Activated T-helper 2 cell treated with anti-CD3 and anti-CD28 coated beads, Interferon-gamma antibody, Interleukin-2, Interleukin-4, amounts not matched to agents 10 μg/mL and 5 μg/mL and 100 μg/mL, durations not matched to agents 14 hours and 24 hours and 36 hours (primary cell): Measurements from ENCODE around the gene PITX1. TPM values are rescaled to one million over a fixed set of nuclear protein-coding genes. Genes with fewer than 3 reads are reported as not detected.
A peak's percentile ranks its signal among the peaks of the same experiment; 100 is the strongest.
"Not testable (repeated sequence)": the region's sequence is repeated elsewhere in the genome, so short reads cannot be mapped to it uniquely, and the experiment has no call there.

ENCODE experiments used
- DNase-seq: peaks from one replicate; pipeline ENCODE4 v3.0.0; 2021; ENCODE audit warnings: low spot score
- H3K27ac Mint-ChIP-seq: one replicate; pipeline ENCODE4 v1.8.0; 2021; ENCODE audit warnings: mixed read lengths
- H3K27me3 Mint-ChIP-seq: one replicate; pipeline ENCODE4 v1.8.0; 2021; ENCODE audit warnings: low read depth, mixed read lengths
- H3K36me3 Mint-ChIP-seq: one replicate; pipeline ENCODE4 v1.8.0; 2021; ENCODE audit warnings: low read depth, mixed read lengths
- H3K4me1 Mint-ChIP-seq: one replicate; pipeline ENCODE4 v1.8.0; 2021; ENCODE audit warnings: low read depth, mixed read lengths
- H3K4me3 Mint-ChIP-seq: one replicate; pipeline ENCODE4 v1.8.0; 2021; ENCODE audit warnings: low read depth, mild to moderate bottlenecking, moderate library complexity, mixed read lengths
- H3K9me3 Mint-ChIP-seq: one replicate; pipeline ENCODE4 v1.8.0; 2021; ENCODE audit warnings: mixed read lengths
- intact Hi-C: fragments of 100-400 bp; cut with micrococcal nuclease; formaldehyde crosslinking; loops from one replicate; pipeline ENCODE4 v1.15.1; 2023
- total RNA-seq: library from RNA; stranded (reverse); gene quantifications from 2 replicates; pipeline ENCODE4 v1.2.3, GENCODE V29; 2022

Gene PITX1
- 0.39 and 0.46 TPM in 2 replicates for total RNA-seq

- H3K27ac Mint-ChIP-seq, result no peak within 1 kb of the TSS
- intact Hi-C loops, result no loop called here
Observed at GRCh38 chr5:135033901-135034235, at the start of gene PITX1. PITX1 (minus strand) TSS chr5:135034228; CDS start chr5:135033881, 347 bp downstream.

GRCh38 chr5:135083334-135083733, 49.3 kb upstream of the PITX1 start:
- H3K27ac Mint-ChIP-seq, intact Hi-C loops, H3K4me1 Mint-ChIP-seq, H3K27me3 Mint-ChIP-seq, DNase-seq, H3K36me3 Mint-ChIP-seq, H3K4me3 Mint-ChIP-seq: not testable (repeated sequence)
- peaks cover 18% of the 10 kb centered on the region for H3K9me3 Mint-ChIP-seq

More at GRCh38 chr5:135033901-135034235, at the start of gene PITX1:
- DNase-seq, result no peak
- Mint-ChIP-seq H3K9me3 (peaks cover 7% of the 10 kb centered on the region), H3K27me3 (peaks cover 81% of the 10 kb centered on the region), H3K4me1 (peaks cover 28% of the 10 kb centered on the region), H3K36me3 (peaks cover 7% of the 10 kb centered on the region), H3K4me3 (peak within 1 kb of the TSS; percentile 79)

GRCh38 chr5:135081240-135081639, 47.2 kb upstream of the PITX1 start:
- H3K27me3 Mint-ChIP-seq, result no peaks in the 10 kb centered on the region
- no peak overlapping the region for H3K27ac Mint-ChIP-seq
- intact Hi-C loops, result no loop called here
- H3K36me3 Mint-ChIP-seq, result no peaks in the 10 kb centered on the region
- H3K4me1 Mint-ChIP-seq, result no peaks in the 10 kb centered on the region
- no peak overlapping the region for H3K4me3 Mint-ChIP-seq
- no peak for DNase-seq
- peaks cover 18% of the 10 kb centered on the region for H3K9me3 Mint-ChIP-seq

- Mint-ChIP-seq H3K4me3 (no peak overlapping the region), H3K9me3 (peaks cover 18% of the 10 kb centered on the region), H3K27ac (no peak overlapping the region), H3K4me1 (no peaks in the 10 kb centered on the region), H3K36me3 (no peaks in the 10 kb centered on the region), H3K27me3 (no peaks in the 10 kb centered on the region)
- no peak for DNase-seq
- intact Hi-C loops, result no loop called here
Observed at GRCh38 chr5:135079760-135080159, 45.7 kb upstream of the PITX1 start.

- Mint-ChIP-seq H3K27ac (no peak overlapping the region), H3K4me3 (no peak overlapping the region), H3K27me3 (no peaks in the 10 kb centered on the region), H3K9me3 (peaks cover 18% of the 10 kb centered on the region), H3K36me3 (no peaks in the 10 kb centered on the region), H3K4me1 (no peaks in the 10 kb centered on the region)
- DNase-seq, result no peak
- intact Hi-C loops, result no loop called here
Observed at GRCh38 chr5:135079099-135079681, 45.2 kb upstream of the PITX1 start.

- intact Hi-C loops, result no loop called here
- Mint-ChIP-seq H3K27ac (no peak overlapping the region), H3K9me3 (peaks cover 10% of the 10 kb centered on the region), H3K4me3 (no peak overlapping the region), H3K27me3 (peaks cover 2% of the 10 kb centered on the region), H3K4me1 (no peaks in the 10 kb centered on the region), H3K36me3 (no peaks in the 10 kb centered on the region)
- no peak for DNase-seq
Observed at GRCh38 chr5:135076801-135077200, 42.8 kb upstream of the PITX1 start.

GRCh38 chr5:135076051-135076491, 42.0 kb upstream of the PITX1 start:
- Mint-ChIP-seq H3K4me3 (no peak overlapping the region), H3K4me1 (no peaks in the 10 kb centered on the region), H3K9me3 (peaks cover 4% of the 10 kb centered on the region), H3K27ac (no peak overlapping the region), H3K36me3 (no peaks in the 10 kb centered on the region), H3K27me3 (peaks cover 2% of the 10 kb centered on the region)
- no peak for DNase-seq
- intact Hi-C loops, result no loop called here

- Mint-ChIP-seq H3K36me3 (no peaks in the 10 kb centered on the region), H3K27me3 (peaks cover 2% of the 10 kb centered on the region), H3K9me3 (no peaks in the 10 kb centered on the region), H3K4me1 (no peaks in the 10 kb centered on the region), H3K27ac (no peak overlapping the region), H3K4me3 (no peak overlapping the region)
- intact Hi-C loops, result no loop called here
- DNase-seq, result no peak
Observed at GRCh38 chr5:135075621-135076020, 41.6 kb upstream of the PITX1 start.

GRCh38 chr5:135073761-135074345, 39.8 kb upstream of the PITX1 start:
- Mint-ChIP-seq H3K36me3 (no peaks in the 10 kb centered on the region), H3K9me3 (no peaks in the 10 kb centered on the region), H3K27ac (no peak overlapping the region), H3K4me1 (no peaks in the 10 kb centered on the region), H3K4me3 (no peak overlapping the region), H3K27me3 (peaks cover 2% of the 10 kb centered on the region)
- intact Hi-C loops, result no loop called here
- DNase-seq, result no peak

GRCh38 chr5:135072387-135073281, 38.6 kb upstream of the PITX1 start:
- Mint-ChIP-seq H3K4me3 (no peak overlapping the region), H3K4me1 (no peaks in the 10 kb centered on the region), H3K9me3 (no peaks in the 10 kb centered on the region), H3K36me3 (no peaks in the 10 kb centered on the region), H3K27me3 (peaks cover 2% of the 10 kb centered on the region), H3K27ac (no peak overlapping the region)
- intact Hi-C loops, result no loop called here
- DNase-seq, result no peak

GRCh38 chr5:135071311-135071710, 37.3 kb upstream of the PITX1 start:
- H3K27me3 Mint-ChIP-seq, result peaks cover 2% of the 10 kb centered on the region

GRCh38 chr5:135069895-135070657, 36.0 kb upstream of the PITX1 start:
- no peak overlapping the region for H3K4me3 Mint-ChIP-seq
- no peaks in the 10 kb centered on the region for H3K4me1 Mint-ChIP-seq
- DNase-seq, result no peak
- H3K27me3 Mint-ChIP-seq, result peaks cover 2% of the 10 kb centered on the region
- intact Hi-C loops, result no loop called here
- H3K27ac Mint-ChIP-seq, result no peak overlapping the region
- no peaks in the 10 kb centered on the region for H3K36me3 Mint-ChIP-seq
- no peaks in the 10 kb centered on the region for H3K9me3 Mint-ChIP-seq

More at GRCh38 chr5:135071311-135071710, 37.3 kb upstream of the PITX1 start:
- no peaks in the 10 kb centered on the region for H3K4me1 Mint-ChIP-seq
- no peak overlapping the region for H3K4me3 Mint-ChIP-seq
- H3K36me3 Mint-ChIP-seq, result no peaks in the 10 kb centered on the region
- no peak overlapping the region for H3K27ac Mint-ChIP-seq
- DNase-seq, result no peak
- intact Hi-C loops, result no loop called here
- no peaks in the 10 kb centered on the region for H3K9me3 Mint-ChIP-seq
